ENCODE results near the gene CDC42SE1. TPM values are rescaled to one million over a fixed set of nuclear protein-coding genes. Genes with fewer than 3 reads are reported as not detected.
A peak's percentile ranks its signal among the peaks of the same experiment; 100 is the strongest.

Gene CDC42SE1
- polyA plus RNA-seq (2012; ENCODE audit: insufficient read length, low read depth) = 47.3 TPM

- TF ChIP-seq SIN3A (IDR thresholded peaks at IDR 0.05; ENCODE audit: borderline replicate concordance, insufficient read depth, low read length) (no peak; the same call in 1 of the 2 replicates), POLR2AphosphoS5 (IDR thresholded peaks at IDR 0.05; ENCODE audit: low read depth, low read length) (peak; percentile 93), TAF1 (IDR thresholded peaks at IDR 0.05; ENCODE audit: borderline replicate concordance, insufficient read depth, low read length) (peak; percentile 76; the same call in 1 of the 2 replicates), FOXP2 (optimal IDR thresholded peaks at IDR 0.05; ENCODE audit: borderline replicate concordance, extremely low read depth, extremely low read length, insufficient read depth) (peak; percentile 92)
- TF ChIP-seq, protein P1, sequence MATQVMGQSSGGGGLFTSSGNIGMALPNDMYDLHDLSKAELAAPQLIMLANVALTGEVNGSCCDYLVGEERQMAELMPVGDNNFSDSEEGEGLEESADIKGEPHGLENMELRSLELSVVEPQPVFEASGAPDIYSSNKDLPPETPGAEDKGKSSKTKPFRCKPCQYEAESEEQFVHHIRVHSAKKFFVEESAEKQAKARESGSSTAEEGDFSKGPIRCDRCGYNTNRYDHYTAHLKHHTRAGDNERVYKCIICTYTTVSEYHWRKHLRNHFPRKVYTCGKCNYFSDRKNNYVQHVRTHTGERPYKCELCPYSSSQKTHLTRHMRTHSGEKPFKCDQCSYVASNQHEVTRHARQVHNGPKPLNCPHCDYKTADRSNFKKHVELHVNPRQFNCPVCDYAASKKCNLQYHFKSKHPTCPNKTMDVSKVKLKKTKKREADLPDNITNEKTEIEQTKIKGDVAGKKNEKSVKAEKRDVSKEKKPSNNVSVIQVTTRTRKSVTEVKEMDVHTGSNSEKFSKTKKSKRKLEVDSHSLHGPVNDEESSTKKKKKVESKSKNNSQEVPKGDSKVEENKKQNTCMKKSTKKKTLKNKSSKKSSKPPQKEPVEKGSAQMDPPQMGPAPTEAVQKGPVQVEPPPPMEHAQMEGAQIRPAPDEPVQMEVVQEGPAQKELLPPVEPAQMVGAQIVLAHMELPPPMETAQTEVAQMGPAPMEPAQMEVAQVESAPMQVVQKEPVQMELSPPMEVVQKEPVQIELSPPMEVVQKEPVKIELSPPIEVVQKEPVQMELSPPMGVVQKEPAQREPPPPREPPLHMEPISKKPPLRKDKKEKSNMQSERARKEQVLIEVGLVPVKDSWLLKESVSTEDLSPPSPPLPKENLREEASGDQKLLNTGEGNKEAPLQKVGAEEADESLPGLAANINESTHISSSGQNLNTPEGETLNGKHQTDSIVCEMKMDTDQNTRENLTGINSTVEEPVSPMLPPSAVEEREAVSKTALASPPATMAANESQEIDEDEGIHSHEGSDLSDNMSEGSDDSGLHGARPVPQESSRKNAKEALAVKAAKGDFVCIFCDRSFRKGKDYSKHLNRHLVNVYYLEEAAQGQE (IDR thresholded peaks at IDR 0.05; ENCODE audit: insufficient read depth in 1 of 2, low read depth in 2 of 2, low read length in 2 of 2) = peak in 1 of 2 experiments; percentile 58; a peak in 1 of 4 replicates
Measured at GRCh38 chr1:151059109-151060006, at the start of gene CDC42SE1. CDC42SE1 (minus strand) TSS chr1:151059622; CDS start chr1:151055730, 3,892 bp downstream.

DNA sequence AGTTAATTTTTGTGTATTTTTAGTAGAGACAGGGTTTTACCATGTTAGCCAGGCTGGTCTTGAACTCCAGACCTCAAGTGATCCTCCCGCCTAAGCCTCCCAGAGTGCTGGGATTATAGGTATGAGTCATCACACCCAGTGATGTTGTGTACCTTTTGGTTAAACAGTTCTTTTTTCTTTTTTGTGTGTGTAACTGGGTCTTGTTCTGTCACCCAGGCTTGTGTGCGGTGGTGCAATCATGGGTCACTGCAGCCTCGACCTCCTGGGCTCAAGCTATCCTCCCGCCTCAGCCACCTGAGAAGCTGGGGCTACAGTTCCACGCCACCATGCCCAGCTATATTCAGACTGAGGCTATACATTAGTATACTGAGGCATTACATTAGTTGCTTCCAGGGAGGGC, 48.9 kb upstream of the CDC42SE1 start:
- TF ChIP-seq SIN3A (IDR thresholded peaks at IDR 0.05; ENCODE audit: borderline replicate concordance, insufficient read depth, low read length) = no peak
- TF ChIP-seq TAF1 (IDR thresholded peaks at IDR 0.05; ENCODE audit: borderline replicate concordance, insufficient read depth, low read length) = no peak
- no peak for TF ChIP-seq FOXP2 (optimal IDR thresholded peaks at IDR 0.05; ENCODE audit: borderline replicate concordance, extremely low read depth, extremely low read length, insufficient read depth)

DNA sequence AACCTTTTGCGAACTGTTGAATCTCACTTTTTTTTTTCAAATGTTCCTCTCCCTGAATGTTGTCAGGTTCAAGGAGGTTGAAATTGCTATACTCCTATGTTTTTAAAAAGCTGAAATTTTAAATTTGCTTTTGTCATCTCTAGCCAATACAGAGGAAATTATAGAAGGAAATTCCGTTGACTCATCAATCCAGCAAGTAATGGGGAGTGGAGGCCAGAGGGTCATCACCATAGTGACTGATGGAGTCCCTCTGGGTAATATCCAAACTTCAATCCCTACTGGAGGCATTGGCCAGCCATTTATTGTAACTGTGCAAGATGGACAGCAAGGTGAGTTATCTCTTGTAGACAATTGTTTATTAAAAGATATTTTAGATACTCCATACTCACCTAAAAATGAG, 47.5 kb upstream of the CDC42SE1 start:
- no peak for TF ChIP-seq TAF1 (IDR thresholded peaks at IDR 0.05; ENCODE audit: borderline replicate concordance, insufficient read depth, low read length)
- no peak for TF ChIP-seq POLR2AphosphoS5 (IDR thresholded peaks at IDR 0.05; ENCODE audit: low read depth, low read length)
- no peak for TF ChIP-seq SIN3A (IDR thresholded peaks at IDR 0.05; ENCODE audit: borderline replicate concordance, insufficient read depth, low read length)
- TF ChIP-seq, protein P1 (IDR thresholded peaks at IDR 0.05; ENCODE audit: insufficient read depth in 1 of 2, low read depth in 2 of 2, low read length in 2 of 2) = no peak
- TF ChIP-seq FOXP2 (optimal IDR thresholded peaks at IDR 0.05; ENCODE audit: borderline replicate concordance, extremely low read depth, extremely low read length, insufficient read depth) = no peak

GRCh38 chr1:151104630-151105029, 45.2 kb upstream of the CDC42SE1 start:
- TF ChIP-seq, protein P1 (IDR thresholded peaks at IDR 0.05; ENCODE audit: insufficient read depth in 1 of 2, low read depth in 2 of 2, low read length in 2 of 2) = no peak
- TF ChIP-seq SIN3A (IDR thresholded peaks at IDR 0.05; ENCODE audit: borderline replicate concordance, insufficient read depth, low read length) (no peak), FOXP2 (optimal IDR thresholded peaks at IDR 0.05; ENCODE audit: borderline replicate concordance, extremely low read depth, extremely low read length, insufficient read depth) (no peak), TAF1 (IDR thresholded peaks at IDR 0.05; ENCODE audit: borderline replicate concordance, insufficient read depth, low read length) (no peak), POLR2AphosphoS5 (IDR thresholded peaks at IDR 0.05; ENCODE audit: low read depth, low read length) (no peak)

DNA sequence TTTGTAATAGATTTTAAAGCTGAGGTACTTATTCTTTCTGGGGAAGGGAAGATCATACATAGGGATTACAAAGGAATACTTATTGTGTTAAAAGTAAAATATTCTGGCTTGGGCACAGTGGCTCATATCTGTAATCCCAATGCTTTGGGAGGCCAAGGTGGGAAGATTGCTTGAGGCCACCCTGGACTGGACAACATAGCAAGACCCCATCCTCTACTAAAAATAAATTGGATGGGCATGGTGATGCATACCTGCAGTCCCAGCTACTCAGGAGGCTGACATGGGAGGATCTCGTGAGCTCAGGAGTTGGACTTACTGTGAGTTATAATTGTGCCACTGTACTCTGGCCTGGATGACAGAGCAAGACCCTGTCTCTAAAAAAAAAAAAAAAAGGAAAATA, 38.7 kb upstream of the CDC42SE1 start:
- TF ChIP-seq FOXP2 (optimal IDR thresholded peaks at IDR 0.05; ENCODE audit: borderline replicate concordance, extremely low read depth, extremely low read length, insufficient read depth) (no peak), POLR2AphosphoS5 (IDR thresholded peaks at IDR 0.05; ENCODE audit: low read depth, low read length) (no peak), TAF1 (IDR thresholded peaks at IDR 0.05; ENCODE audit: borderline replicate concordance, insufficient read depth, low read length) (no peak), SIN3A (IDR thresholded peaks at IDR 0.05; ENCODE audit: borderline replicate concordance, insufficient read depth, low read length) (no peak)
- TF ChIP-seq, protein P1 (IDR thresholded peaks at IDR 0.05; ENCODE audit: insufficient read depth in 1 of 2, low read depth in 2 of 2, low read length in 2 of 2) = no peak

All from PFSK-1 (cell line).